Suprapubic skin (tissue), 4 donors: ENCODE results near the gene BACH1. TPM values are rescaled to one million over a fixed set of nuclear protein-coding genes. Genes with fewer than 3 reads are reported as not detected.

Experiments used
- DNase-seq, 2 donors: peaks; one replicate each; pipeline ENCODE4 v3.0.0-alpha.2; 2019; ENCODE audit warnings: low spot score in 2 of 2
- H3K27ac ChIP-seq: fragments of 200-600 bp; sonication (generic); one replicate; pipeline ENCODE4 v1.5.1; 2019
- H3K27me3 ChIP-seq: fragments of 200-600 bp; sonication (generic); one replicate; pipeline ENCODE4 v1.5.1; 2019
- H3K36me3 ChIP-seq: fragments of 200-600 bp; sonication (generic); one replicate; pipeline ENCODE4 v1.5.1; 2019
- H3K4me1 ChIP-seq: fragments of 200-600 bp; sonication (generic); one replicate; pipeline ENCODE4 v1.5.1; 2019
- H3K4me3 ChIP-seq: fragments of 200-600 bp; sonication (generic); one replicate; pipeline ENCODE4 v1.5.1; 2019; ENCODE audit warnings: mild to moderate bottlenecking
- H3K9me3 ChIP-seq: fragments of 200-600 bp; sonication (generic); one replicate; pipeline ENCODE4 v1.5.1; 2019
- CTCF ChIP-seq, 2 donors: fragments of 200-600 bp in 1 of 2; fragments of 450-650 bp in 1 of 2; sonication (generic) in 1 of 2; IDR thresholded peaks; one replicate each; pipeline ENCODE4 v1.5.1; 2016 to 2019; ENCODE audit warnings: antibody characterized with exemption in 2 of 2, mild to moderate bottlenecking in 1 of 2, moderate library complexity in 1 of 2
- EP300 ChIP-seq: sonication (generic); formaldehyde crosslinking; IDR thresholded peaks from one replicate; pipeline ENCODE4 v1.6.1; 2017; ENCODE audit warnings: antibody characterized with exemption
- POLR2A ChIP-seq, 2 donors: fragments of 450-650 bp; IDR thresholded peaks; one replicate each; pipeline ENCODE4 v1.6.1; 2017; ENCODE audit warnings: antibody characterized with exemption in 2 of 2, mild to moderate bottlenecking in 2 of 2, moderate library complexity in 2 of 2
- POLR2AphosphoS5 ChIP-seq, 3 donors: sonication (generic); formaldehyde crosslinking; IDR thresholded peaks; one replicate each; pipeline ENCODE4 v1.6.1; 2017; ENCODE audit warnings: antibody characterized with exemption in 3 of 3
- WGBS: methylation state at CpG from one replicate; pipeline ENCODE4 v1.1.5; 2018; 5-methylcytosine and 5-hydroxymethylcytosine counted together
- total RNA-seq, 4 donors: library from RNA; depleted of rRNA; stranded (reverse); fragments of >200 nt; gene quantifications; one replicate each; pipeline ENCODE4 v1.1.0, GENCODE V29; 2016

Gene BACH1
- total RNA-seq, 4 donors from 2014 or later = 78.7 to 89.6 (median 84.0) TPM

- no peak overlapping the region for H3K4me3 ChIP-seq
- 95% methylated on average over 6 of the region's 6 CpGs for WGBS
- peaks cover 11% of the 10 kb centered on the region for H3K4me1 ChIP-seq
- no peak for DNase-seq
- peaks cover 36% of the 10 kb centered on the region for H3K36me3 ChIP-seq
- H3K9me3 ChIP-seq = no peaks in the 10 kb centered on the region
- TF ChIP-seq EP300 (no peak), POLR2AphosphoS5 (IDR thresholded peaks at IDR 0.05) (no peak), CTCF (IDR thresholded peaks at IDR 0.05) (no peak), POLR2A (IDR thresholded peaks at IDR 0.05) (no peak)
- no peaks in the 10 kb centered on the region for H3K27me3 ChIP-seq
- H3K27ac ChIP-seq = no peak overlapping the region
These were observed 24.5 kb downstream of the BACH1 start for GRCh38 chr21:29323189-29323588.

- Histone ChIP-seq H3K27me3 (no peaks in the 10 kb centered on the region), H3K4me1 (peaks cover 8% of the 10 kb centered on the region), H3K4me3 (no peak overlapping the region), H3K36me3 (peaks cover 41% of the 10 kb centered on the region), H3K27ac (no peak overlapping the region), H3K9me3 (no peaks in the 10 kb centered on the region)
- 93% methylated on average over 10 of the region's 10 CpGs for WGBS
- no peak for TF ChIP-seq POLR2A (IDR thresholded peaks at IDR 0.05)
- no peak for TF ChIP-seq POLR2AphosphoS5 (IDR thresholded peaks at IDR 0.05)
- no peak for TF ChIP-seq CTCF (IDR thresholded peaks at IDR 0.05)
- no peak for TF ChIP-seq EP300
- no peak for DNase-seq
These were observed 28.3 kb downstream of the BACH1 start for GRCh38 chr21:29326914-29327554.

- TF ChIP-seq EP300 = no peak
- H3K9me3 ChIP-seq = no peaks in the 10 kb centered on the region
- no peak overlapping the region for H3K4me3 ChIP-seq
- H3K4me1 ChIP-seq = peaks cover 8% of the 10 kb centered on the region
- no peak overlapping the region for H3K27ac ChIP-seq
- peaks cover 31% of the 10 kb centered on the region for H3K36me3 ChIP-seq
- 89% methylated on average over 5 of the region's 5 CpGs for WGBS
- no peak for DNase-seq
- no peaks in the 10 kb centered on the region for H3K27me3 ChIP-seq
These were observed 30.7 kb downstream of the BACH1 start for GRCh38 chr21:29329406-29329805.

GRCh38 chr21:29330797-29331196 lies 32.1 kb downstream of the BACH1 start:
- Histone ChIP-seq H3K27me3 (no peaks in the 10 kb centered on the region), H3K4me1 (peaks cover 8% of the 10 kb centered on the region), H3K4me3 (no peak overlapping the region), H3K27ac (no peak overlapping the region), H3K36me3 (peaks cover 35% of the 10 kb centered on the region), H3K9me3 (no peaks in the 10 kb centered on the region)
- 89% methylated on average over 1 of the region's 1 CpG for WGBS
- DNase-seq = no peak
- TF ChIP-seq CTCF (IDR thresholded peaks at IDR 0.05) (no peak), POLR2A (IDR thresholded peaks at IDR 0.05) (no peak), POLR2AphosphoS5 (IDR thresholded peaks at IDR 0.05) (no peak), EP300 (no peak)

GRCh38 chr21:29332461-29333362 lies 34.0 kb downstream of the BACH1 start:
- no peaks in the 10 kb centered on the region for H3K9me3 ChIP-seq
- no peaks in the 10 kb centered on the region for H3K27me3 ChIP-seq
- peaks cover 8% of the 10 kb centered on the region for H3K4me1 ChIP-seq
- no peak for DNase-seq
- H3K36me3 ChIP-seq = peaks cover 22% of the 10 kb centered on the region
- TF ChIP-seq POLR2AphosphoS5 (IDR thresholded peaks at IDR 0.05) = no peak
- no peak for TF ChIP-seq EP300
- TF ChIP-seq POLR2A (IDR thresholded peaks at IDR 0.05) = no peak
- TF ChIP-seq CTCF (IDR thresholded peaks at IDR 0.05) = no peak
- 92% methylated on average over 10 of the region's 10 CpGs for WGBS
- H3K27ac ChIP-seq = no peak overlapping the region
- H3K4me3 ChIP-seq = no peak overlapping the region
